ENCODE measurements around the gene ZNF638. TPM values are rescaled to one million over a fixed set of nuclear protein-coding genes. Genes with fewer than 3 reads are reported as not detected.

ZNF638 gene
- total and polyA plus RNA-seq, 2 of the 8 experiments (the other 6 are each of a cell fraction or from before 2014, with no cell fraction given): 45.3 to 143 TPM

- no peak overlapping the region for H2AFZ ChIP-seq (ENCODE audit: low read length)
- POLR2A ChIA-PET (ENCODE audit: partially characterized antibody): interaction anchor here (0.9 to 5.3 kb wide), 13 partner anchors 9 to 228 kb away, joined by 3 to 51 read pairs (median 4); partner anchors contain the start of genes PAIP2B and ZNF638
Measured at GRCh38 chr2:71455011-71455740, 123.6 kb downstream of the ZNF638 start.

More at GRCh38 chr2:71455011-71455740, 123.6 kb downstream of the ZNF638 start:
- Histone ChIP-seq H2BK15ac (ENCODE audit: low read length) (peak overlapping the region; percentile 16), H3K36me3 (ENCODE audit: control insufficient read depth in 2 of 4, insufficient read depth in 4 of 4, low read length in 3 of 4) (no peaks in the 10 kb centered on the region), H3K4me2 (ENCODE audit: insufficient read depth in 1 of 2, low read depth in 2 of 2, low read length in 2 of 2) (peak overlapping the region; percentile 59 to 80), H3K79me2 (ENCODE audit: control insufficient read depth in 1 of 2, insufficient read depth in 2 of 2, low read length in 2 of 2) (no peaks in the 10 kb centered on the region), H3K4me1 (replicated peaks in 1 of 4; ENCODE audit: control insufficient read depth in 3 of 4, insufficient read depth in 4 of 4, low read length in 3 of 4) (peaks cover 24 to 33% (median 27%) of the 10 kb centered on the region in 4 experiments), H3K56ac (replicated peaks; ENCODE audit: insufficient read length, low read depth, low read length) (no peak overlapping the region), H4K5ac (ENCODE audit: insufficient read length, low read depth, low read length) (no peak overlapping the region), H3K4ac (replicated peaks; ENCODE audit: insufficient read length, low read depth, low read length) (peak overlapping the region; percentile 22), H2BK120ac (replicated peaks; ENCODE audit: low read depth, low read length) (peak overlapping the region; percentile 75), H4K91ac (replicated peaks; ENCODE audit: insufficient read length, low read length) (peak overlapping the region; percentile 77), H3K23ac (ENCODE audit: insufficient read length) (no peak overlapping the region), H3K79me1 (ENCODE audit: low read depth, low read length) (no peaks in the 10 kb centered on the region; the same call in 1 of the 2 replicates), H4K8ac (ENCODE audit: extremely low read depth, insufficient read depth, low read length) (peak overlapping the region; percentile 53; the same call in 1 of the 2 replicates), H2BK20ac (ENCODE audit: low read length) (peak overlapping the region; percentile 8), H3K9ac (replicated peaks in 1 of 4; ENCODE audit: extremely low read depth in 1 of 4, low read depth in 3 of 4, low read length in 3 of 4) (no peak overlapping the region; a peak in 1 of 7 replicates), H3K14ac (ENCODE audit: insufficient read length) (no peak overlapping the region), H3K23me2 (ENCODE audit: low read depth, low read length) (peaks cover 6% of the 10 kb centered on the region; the same call in 1 of the 2 replicates), H4K20me1 (replicated peaks in 1 of 2; ENCODE audit: control insufficient read depth in 1 of 2, insufficient read depth in 2 of 2, low read length in 2 of 2) (no peaks in the 10 kb centered on the region), H3K27me3 (replicated peaks in 1 of 4; ENCODE audit: control insufficient read depth in 3 of 4, extremely low read depth in 1 of 4, insufficient read depth in 3 of 4, low read length in 3 of 4) (peaks cover 0 to 37% (median 27%) of the 10 kb centered on the region in 4 experiments; a peak in 6 of 7 replicates), H3K18ac (ENCODE audit: extremely low read depth, low read length) (peak overlapping the region; percentile 85), H2AK5ac (ENCODE audit: low read depth, low read length) (peak overlapping the region; percentile 83; the same call in 1 of the 2 replicates), H3K4me3 (ENCODE audit: extremely low read depth in 1 of 4, insufficient read depth in 2 of 4, low read depth in 3 of 4, low read length in 4 of 4) (peak overlapping the region in 2 of 4 experiments; percentile 7 to 23; a peak in 3 of 8 replicates), H2BK5ac (ENCODE audit: low read depth, low read length) (peak overlapping the region; percentile 41; the same call in 1 of the 2 replicates), H2BK12ac (ENCODE audit: low read depth, low read length) (peak overlapping the region; percentile 13; the same call in 1 of the 2 replicates), H3K9me3 (ENCODE audit: insufficient read depth in 2 of 2, low read depth in 1 of 2, low read length in 1 of 2) (no peaks in the 10 kb centered on the region), H3K27ac (ENCODE audit: low read depth, low read length) (peak overlapping the region; percentile 11; the same call in 1 of the 2 replicates)
- WGBS, 2 experiments (ENCODE audit: extremely low coverage in 1 of 2, insufficient coverage in 1 of 2, insufficient read length in 1 of 2, insufficient replicate concordance in 2 of 2, low coverage in 1 of 2, low lambda C conversion rate in 2 of 2, missing lambda C conversion rate in 1 of 2): 53% methylated on average over 8 of the region's 8 CpGs; no CpG with 5 or more reads in 1 of the 2 experiments
- DNase-seq (ENCODE audit: low read depth in 1 of 2, low spot score in 2 of 2) (peak in 1 of 2 experiments; percentile 58), FAIRE-seq (no peak)
- TF ChIP-seq RAD21 (IDR thresholded peaks at IDR 0.05 in 1 of 2, conservative IDR thresholded peaks at IDR 0.05 in 1 of 2; ENCODE audit: low read depth in 2 of 2, low read length in 2 of 2) (peak in 1 of 2 experiments; percentile 9; a peak in 1 of 4 replicates), SIRT6 (IDR thresholded peaks at IDR 0.05; ENCODE audit: low read length) (no peak), CTCF (IDR thresholded peaks at IDR 0.05; ENCODE audit: control extremely low read depth in 1 of 3, insufficient read depth in 1 of 3, low read depth in 1 of 3, low read length in 3 of 3) (peak in 1 of 3 experiments; percentile 19; a peak in 1 of 4 replicates)
- CTCF ChIA-PET (ENCODE audit: partially characterized antibody): interaction anchor here (0.6 to 21.6 kb wide), 17 partner anchors 8 to 298 kb away, joined by 3 to 211 read pairs (median 3); no protein-coding TSS in a partner anchor

All from H1 (cell line).